A549 (cell line): ENCODE measurements around the gene MDC1. TPM values are rescaled to one million over a fixed set of nuclear protein-coding genes. Genes with fewer than 3 reads are reported as not detected.
A peak's percentile ranks its signal among the peaks of the same experiment; 100 is the strongest.

ENCODE experiments used
- ATAC-seq, 2 experiments: fragments of 200-7000 bp in 1 of 2; fragments of >200 bp in 1 of 2; cut with Nextera tagmentation in 1 of 2; cut with Tn5 transposase in 1 of 2; 3 replicates each; pipeline versions ENCODE4 v1.8.0 to v1.9.1; 2018 to 2020; ENCODE audit warnings: mild to moderate bottlenecking in 1 of 2, moderate library complexity in 1 of 2
- CTCF ChIA-PET: fragments of 300-600 bp; sonication (Branson Sonifier 250); formaldehyde crosslinking; extraction: SDS; loops from one replicate; lab custom pipeline; 2021; ENCODE audit warnings: antibody characterized with exemption, inconsistent platforms; lab: Yijun Ruan, JAX
- POLR2A ChIA-PET: fragments of 350-600 bp; formaldehyde crosslinking; extraction: SDS; loops from one replicate; lab custom pipeline; 2021; ENCODE audit warnings: antibody characterized with exemption, inconsistent platforms; lab: Yijun Ruan, JAX
- DNase-seq, 2 experiments: peaks; one replicate each; pipeline versions ENCODE4 v3.0.0 to v3.0.0-alpha.2; 2011 to 2016; ENCODE audit warnings: low read depth in 1 of 2, low spot score in 1 of 2
- FAIRE-seq: peaks from 2 replicates; lab custom pipeline; 2011; peaks lifted over from hg19 to GRCh38; lab: Jason Lieb, UNC
- H3K27ac ChIP-seq, 2 experiments: fragments of >200 bp; sonication (Bioruptor Twin); formaldehyde crosslinking; 3 replicates each; pipeline ENCODE4 v1.5.1; 2016 to 2017
- H3K4me1 ChIP-seq: fragments of >200 bp; sonication (Bioruptor Twin); formaldehyde crosslinking; 3 replicates; pipeline ENCODE4 v1.6.1; 2016
- H3K4me2 ChIP-seq: fragments of >200 bp; sonication (Bioruptor Twin); formaldehyde crosslinking; 3 replicates; pipeline ENCODE4 v1.6.1; 2016
- H3K4me3 ChIP-seq: fragments of >200 bp; sonication (Bioruptor Twin); formaldehyde crosslinking; 3 replicates; pipeline ENCODE4 v1.5.1; 2016
- H3K9me3 ChIP-seq: fragments of >200 bp; sonication (Bioruptor Twin); formaldehyde crosslinking; 3 replicates; pipeline ENCODE4 v1.6.1; 2016
- BHLHE40 ChIP-seq: IDR thresholded peaks from 2 replicates; pipeline ENCODE4 v1.6.1; 2012; ENCODE audit warnings: low read depth, low read length, inconsistent platforms
- CBX2 ChIP-seq: fragments of 200-600 bp; sonication (generic); IDR thresholded peaks from 2 replicates; pipeline ENCODE4 v1.6.1; 2016; ENCODE audit warnings: low read depth, mild to moderate bottlenecking, borderline replicate concordance
- CEBPB ChIP-seq, 2 experiments: fragments of >200 bp in 1 of 2; sonication (Bioruptor Twin) in 1 of 2; formaldehyde crosslinking in 1 of 2; IDR thresholded peaks; 2 replicates each; pipeline ENCODE4 v1.6.1; 2012 to 2016
- CHD2 ChIP-seq: fragments of 150-350 bp; IDR thresholded peaks from 2 replicates; pipeline ENCODE4 v1.6.1; 2014; ENCODE audit warnings: low read length; ENCODE audit not compliant: partially characterized antibody
- EHF ChIP-seq: fragments of 250-450 bp; sonication (Bioruptor Pico); IDR thresholded peaks from 2 replicates; pipeline ENCODE4 v1.5.0; 2020; ENCODE audit warnings: mild to moderate bottlenecking
- ESRRA ChIP-seq: fragments of 150-350 bp; IDR thresholded peaks from 2 replicates; pipeline ENCODE4 v1.6.1; 2014; ENCODE audit warnings: mild to moderate bottlenecking, low read length, borderline replicate concordance
- FOSB ChIP-seq: fragments of 250-450 bp; sonication (Bioruptor Pico); IDR thresholded peaks from 2 replicates; pipeline ENCODE4 v1.5.0; 2020; ENCODE audit warnings: mild to moderate bottlenecking, moderate library complexity
- FOSL2 ChIP-seq, 2 experiments: fragments of 450-650 bp in 1 of 2; fragments of >200 bp in 1 of 2; sonication (Bioruptor Twin) in 1 of 2; formaldehyde crosslinking; IDR thresholded peaks; 2 replicates each; pipeline versions ENCODE4 v1.5.0 to v1.6.1; 2016 to 2020; ENCODE audit warnings: mild to moderate bottlenecking in 1 of 2, moderate library complexity in 1 of 2
- FOXS1 ChIP-seq: fragments of 250-450 bp; sonication (Bioruptor Pico); IDR thresholded peaks from 2 replicates; pipeline ENCODE4 v1.5.0; 2020; ENCODE audit warnings: mild to moderate bottlenecking, moderate library complexity
- HMGXB4 ChIP-seq: fragments of 250-450 bp; sonication (Bioruptor Pico); IDR thresholded peaks from 2 replicates; pipeline ENCODE4 v1.5.0; 2021; ENCODE audit warnings: mild to moderate bottlenecking, moderate library complexity, borderline replicate concordance
- HOXA7 ChIP-seq: fragments of 250-450 bp; sonication (Bioruptor Pico); IDR thresholded peaks from 2 replicates; pipeline ENCODE4 v1.5.0; 2020; ENCODE audit warnings: mild to moderate bottlenecking, moderate library complexity
- HOXB13 ChIP-seq: fragments of 250-450 bp; sonication (Bioruptor Pico); IDR thresholded peaks from 2 replicates; pipeline ENCODE4 v1.5.0; 2020; ENCODE audit warnings: low read depth, mild to moderate bottlenecking, moderate library complexity
- JUN ChIP-seq, 2 experiments: fragments of >200 bp; sonication (Bioruptor Twin); formaldehyde crosslinking; IDR thresholded peaks; 2 replicates in 1 of 2; 3 replicates in 1 of 2; pipeline ENCODE4 v1.6.1; 2016 to 2017
- KDM1A ChIP-seq: fragments of 200-600 bp; sonication (generic); IDR thresholded peaks from 2 replicates; pipeline ENCODE4 v1.6.1; 2016; ENCODE audit warnings: low read depth, mild to moderate bottlenecking
- KDM5A ChIP-seq: fragments of 200-600 bp; sonication (generic); IDR thresholded peaks from 2 replicates; pipeline ENCODE4 v1.6.1; 2016; ENCODE audit warnings: antibody characterized with exemption, mild to moderate bottlenecking
- MAFK ChIP-seq: fragments of 450-650 bp; IDR thresholded peaks from 2 replicates; pipeline ENCODE4 v1.6.1; 2014; ENCODE audit not compliant: partially characterized antibody
- MYC ChIP-seq: IDR thresholded peaks from 2 replicates; pipeline ENCODE4 v1.6.1; 2012; ENCODE audit warnings: mild to moderate bottlenecking, inconsistent platforms, low read length, improper control_type of control experiment, borderline replicate concordance
- NFE2L2 ChIP-seq: fragments of 150-350 bp; conservative IDR thresholded peaks from 2 replicates; pipeline ENCODE4 v1.6.1; 2014; ENCODE audit warnings: low read length
- NPAS2 ChIP-seq: fragments of 250-450 bp; sonication (Bioruptor Pico); IDR thresholded peaks from 2 replicates; pipeline ENCODE4 v1.8.0; 2022; ENCODE audit warnings: mild to moderate bottlenecking, moderate library complexity, borderline replicate concordance
- NR3C1 ChIP-seq: fragments of >200 bp; sonication (Bioruptor Twin); formaldehyde crosslinking; IDR thresholded peaks from 3 replicates; pipeline ENCODE4 v1.6.1; 2017
- PHF8 ChIP-seq: fragments of 200-600 bp; sonication (generic); IDR thresholded peaks from 2 replicates; pipeline ENCODE4 v1.6.1; 2016; ENCODE audit warnings: low read depth, mild to moderate bottlenecking, antibody characterized with exemption, moderate library complexity, borderline replicate concordance
- RAD21 ChIP-seq, 2 experiments: fragments of >200 bp in 1 of 2; sonication (Bioruptor Twin) in 1 of 2; formaldehyde crosslinking in 1 of 2; IDR thresholded peaks in 1 of 2; conservative IDR thresholded peaks in 1 of 2; 2 replicates in 1 of 2; 3 replicates in 1 of 2; pipeline ENCODE4 v1.6.1; 2012 to 2018; ENCODE audit warnings: inconsistent platforms in 1 of 2
- RARB ChIP-seq: fragments of 250-450 bp; sonication (Bioruptor Pico); IDR thresholded peaks from 2 replicates; pipeline ENCODE4 v1.8.0; 2021; ENCODE audit warnings: mild to moderate bottlenecking, moderate library complexity
- RCOR1 ChIP-seq: fragments of 150-350 bp; IDR thresholded peaks from 2 replicates; pipeline ENCODE4 v1.6.1; 2014; ENCODE audit warnings: antibody characterized with exemption, low read length, low read depth
- RNF2 ChIP-seq: fragments of 200-600 bp; sonication (generic); IDR thresholded peaks from 2 replicates; pipeline ENCODE4 v1.6.1; 2016; ENCODE audit warnings: low read depth, mild to moderate bottlenecking, antibody characterized with exemption, moderate library complexity, borderline replicate concordance
- ZSCAN20 ChIP-seq: fragments of 250-450 bp; sonication (Bioruptor Pico); IDR thresholded peaks from 2 replicates; pipeline ENCODE4 v1.8.0; 2022; ENCODE audit warnings: mild to moderate bottlenecking, moderate library complexity
- WGBS: methylation state at CpG from one replicate; pipeline ENCODE4 v1.1.6; 2017; ENCODE audit errors: missing lambda C conversion rate; 5-methylcytosine and 5-hydroxymethylcytosine counted together
- polyA minus RNA-seq: library from RNA; depleted of rRNA, polyadenylated mRNA; stranded (reverse); fragments of >200 nt; gene quantifications from 2 replicates; pipeline ENCODE4 v1.2.3, GENCODE V29; 2011; rRNA and poly(A)+ RNA removed
- polyA plus RNA-seq, 4 experiments: library from polyadenylated mRNA; depleted of rRNA in 3 of 4; stranded (reverse); fragments of >200 nt; fragmentation: RNase III in 1 of 4; extraction: RNeasy Plus Mini Kit Qiagen cat#74134 plus additional on column Dnase treatment in 1 of 4; gene quantifications; 2 replicates in 3 of 4; 3 replicates in 1 of 4; pipeline ENCODE4 v1.2.3, GENCODE V29; 2011 to 2017
- TF ChIP-seq, protein P1 (sequence below): IDR thresholded peaks from 2 replicates; pipeline ENCODE4 v1.6.1; 2012
- TF ChIP-seq, protein P2 (sequence below): fragments of 200-600 bp; sonication (generic); IDR thresholded peaks from 2 replicates; pipeline ENCODE4 v1.6.1; 2016; ENCODE audit warnings: antibody characterized with exemption, mild to moderate bottlenecking, moderate library complexity

The MDC1 gene, protein sequence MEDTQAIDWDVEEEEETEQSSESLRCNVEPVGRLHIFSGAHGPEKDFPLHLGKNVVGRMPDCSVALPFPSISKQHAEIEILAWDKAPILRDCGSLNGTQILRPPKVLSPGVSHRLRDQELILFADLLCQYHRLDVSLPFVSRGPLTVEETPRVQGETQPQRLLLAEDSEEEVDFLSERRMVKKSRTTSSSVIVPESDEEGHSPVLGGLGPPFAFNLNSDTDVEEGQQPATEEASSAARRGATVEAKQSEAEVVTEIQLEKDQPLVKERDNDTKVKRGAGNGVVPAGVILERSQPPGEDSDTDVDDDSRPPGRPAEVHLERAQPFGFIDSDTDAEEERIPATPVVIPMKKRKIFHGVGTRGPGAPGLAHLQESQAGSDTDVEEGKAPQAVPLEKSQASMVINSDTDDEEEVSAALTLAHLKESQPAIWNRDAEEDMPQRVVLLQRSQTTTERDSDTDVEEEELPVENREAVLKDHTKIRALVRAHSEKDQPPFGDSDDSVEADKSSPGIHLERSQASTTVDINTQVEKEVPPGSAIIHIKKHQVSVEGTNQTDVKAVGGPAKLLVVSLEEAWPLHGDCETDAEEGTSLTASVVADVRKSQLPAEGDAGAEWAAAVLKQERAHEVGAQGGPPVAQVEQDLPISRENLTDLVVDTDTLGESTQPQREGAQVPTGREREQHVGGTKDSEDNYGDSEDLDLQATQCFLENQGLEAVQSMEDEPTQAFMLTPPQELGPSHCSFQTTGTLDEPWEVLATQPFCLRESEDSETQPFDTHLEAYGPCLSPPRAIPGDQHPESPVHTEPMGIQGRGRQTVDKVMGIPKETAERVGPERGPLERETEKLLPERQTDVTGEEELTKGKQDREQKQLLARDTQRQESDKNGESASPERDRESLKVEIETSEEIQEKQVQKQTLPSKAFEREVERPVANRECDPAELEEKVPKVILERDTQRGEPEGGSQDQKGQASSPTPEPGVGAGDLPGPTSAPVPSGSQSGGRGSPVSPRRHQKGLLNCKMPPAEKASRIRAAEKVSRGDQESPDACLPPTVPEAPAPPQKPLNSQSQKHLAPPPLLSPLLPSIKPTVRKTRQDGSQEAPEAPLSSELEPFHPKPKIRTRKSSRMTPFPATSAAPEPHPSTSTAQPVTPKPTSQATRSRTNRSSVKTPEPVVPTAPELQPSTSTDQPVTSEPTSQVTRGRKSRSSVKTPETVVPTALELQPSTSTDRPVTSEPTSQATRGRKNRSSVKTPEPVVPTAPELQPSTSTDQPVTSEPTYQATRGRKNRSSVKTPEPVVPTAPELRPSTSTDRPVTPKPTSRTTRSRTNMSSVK (N-terminal part only)
- 8.2 and 13.3 TPM in 2 replicates for polyA plus RNA-seq (2011; rRNA removed)
- 8.4 and 10.3 TPM in 2 replicates for polyA plus RNA-seq (2012; cell fraction: cytosol; rRNA removed)
- polyA plus RNA-seq (2012; cell fraction: nucleus; rRNA removed) = 29.8 and 46.1 TPM in 2 replicates
- 14.9 to 21.4 TPM (median 16.5 TPM) in 3 replicates for polyA plus RNA-seq (2017; fragmentation: RNase III; extraction: RNeasy Plus Mini Kit Qiagen cat#74134 plus additional on column Dnase treatment)
- polyA minus RNA-seq = 18.4 and 19.4 TPM in 2 replicates

- Histone ChIP-seq H3K9me3 (no peaks in the 10 kb centered on the region), H3K4me2 (peak within 1 kb of the TSS; percentile 87), H3K27ac (peak within 1 kb of the TSS; percentile 99 to 100), H3K4me1 (peaks cover 22% of the 10 kb centered on the region), H3K4me3 (peak within 1 kb of the TSS; percentile 63)
- FAIRE-seq (no peak), ATAC-seq (peak; percentile 83 to 87), DNase-seq (peak; percentile 84 to 100)
- CTCF ChIA-PET = interaction anchor here (0.6 to 18.8 kb wide), 7 partner anchors 10 to 129 kb away, joined by 3 to 539 read pairs (median 3); partner anchors contain the start of gene DHX16
- POLR2A ChIA-PET = interaction anchor here (0.6 to 1.4 kb wide), 14 partner anchors 10 to 102 kb away, joined by 3 to 12 read pairs (median 4); partner anchors contain the start of genes FLOT1, MRPS18B, NRM and PPP1R10
- under 1% methylated on average over 21 of the region's 48 CpGs for WGBS
- TF ChIP-seq CEBPB (IDR thresholded peaks at IDR 0.05) (no peak), ZSCAN20 (CRISPR knock-in tag) (no peak), CHD2 (no peak), RARB (CRISPR knock-in tag) (no peak), PHF8 (peak; percentile 20; the same call in 1 of the 2 replicates), RNF2 (no peak), BHLHE40 (no peak), HOXB13 (CRISPR knock-in tag) (no peak), ESRRA (no peak), JUN (IDR thresholded peaks at IDR 0.05) (peak; percentile 69 to 82), HMGXB4 (CRISPR knock-in tag) (no peak), NFE2L2 (no peak; the same call in 1 of the 2 replicates), KDM5A (no peak), KDM1A (no peak), MAFK (peak; percentile 99), RCOR1 (no peak), NPAS2 (CRISPR knock-in tag) (no peak), NR3C1 (no peak), CBX2 (no peak), EHF (CRISPR knock-in tag) (no peak), RAD21 (conservative IDR thresholded peaks at IDR 0.05 in 1 of 2, IDR thresholded peaks at IDR 0.05 in 1 of 2) (no peak; a peak in 1 of 5 replicates), FOSB (no peak), FOXS1 (CRISPR knock-in tag) (no peak), HOXA7 (CRISPR knock-in tag) (no peak), MYC (peak; percentile 29; the same call in 1 of the 2 replicates), FOSL2 (IDR thresholded peaks at IDR 0.05) (no peak), FOSL2 (CRISPR knock-in tag; IDR thresholded peaks at IDR 0.05) (peak; percentile 85)
- TF ChIP-seq, protein P1, sequence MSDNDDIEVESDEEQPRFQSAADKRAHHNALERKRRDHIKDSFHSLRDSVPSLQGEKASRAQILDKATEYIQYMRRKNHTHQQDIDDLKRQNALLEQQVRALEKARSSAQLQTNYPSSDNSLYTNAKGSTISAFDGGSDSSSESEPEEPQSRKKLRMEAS = no peak; the same call in 1 of the 2 replicates
- TF ChIP-seq, protein P2, sequence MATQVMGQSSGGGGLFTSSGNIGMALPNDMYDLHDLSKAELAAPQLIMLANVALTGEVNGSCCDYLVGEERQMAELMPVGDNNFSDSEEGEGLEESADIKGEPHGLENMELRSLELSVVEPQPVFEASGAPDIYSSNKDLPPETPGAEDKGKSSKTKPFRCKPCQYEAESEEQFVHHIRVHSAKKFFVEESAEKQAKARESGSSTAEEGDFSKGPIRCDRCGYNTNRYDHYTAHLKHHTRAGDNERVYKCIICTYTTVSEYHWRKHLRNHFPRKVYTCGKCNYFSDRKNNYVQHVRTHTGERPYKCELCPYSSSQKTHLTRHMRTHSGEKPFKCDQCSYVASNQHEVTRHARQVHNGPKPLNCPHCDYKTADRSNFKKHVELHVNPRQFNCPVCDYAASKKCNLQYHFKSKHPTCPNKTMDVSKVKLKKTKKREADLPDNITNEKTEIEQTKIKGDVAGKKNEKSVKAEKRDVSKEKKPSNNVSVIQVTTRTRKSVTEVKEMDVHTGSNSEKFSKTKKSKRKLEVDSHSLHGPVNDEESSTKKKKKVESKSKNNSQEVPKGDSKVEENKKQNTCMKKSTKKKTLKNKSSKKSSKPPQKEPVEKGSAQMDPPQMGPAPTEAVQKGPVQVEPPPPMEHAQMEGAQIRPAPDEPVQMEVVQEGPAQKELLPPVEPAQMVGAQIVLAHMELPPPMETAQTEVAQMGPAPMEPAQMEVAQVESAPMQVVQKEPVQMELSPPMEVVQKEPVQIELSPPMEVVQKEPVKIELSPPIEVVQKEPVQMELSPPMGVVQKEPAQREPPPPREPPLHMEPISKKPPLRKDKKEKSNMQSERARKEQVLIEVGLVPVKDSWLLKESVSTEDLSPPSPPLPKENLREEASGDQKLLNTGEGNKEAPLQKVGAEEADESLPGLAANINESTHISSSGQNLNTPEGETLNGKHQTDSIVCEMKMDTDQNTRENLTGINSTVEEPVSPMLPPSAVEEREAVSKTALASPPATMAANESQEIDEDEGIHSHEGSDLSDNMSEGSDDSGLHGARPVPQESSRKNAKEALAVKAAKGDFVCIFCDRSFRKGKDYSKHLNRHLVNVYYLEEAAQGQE = no peak
Observed at GRCh38 chr6:30717129-30717844, at the start of gene MDC1. TSS of gene MDC1 (minus strand) at chr6:30717281. CDS start at chr6:30715175, 2,106 bp downstream.
